Testis (tissue), 2 donors: ENCODE measurements around the gene NCAM2.

Experiments
- CTCF ChIP-seq, 3 experiments: fragments of 450-650 bp in 2 of 3; fragments of 200-600 bp in 1 of 3; sonication (generic) in 1 of 3; IDR thresholded peaks; one replicate each; pipeline ENCODE4 v1.5.1; 2016 to 2019; ENCODE audit warnings: antibody characterized with exemption in 3 of 3, mild to moderate bottlenecking in 2 of 3, moderate library complexity in 1 of 3
- POLR2A ChIP-seq: fragments of 450-650 bp; IDR thresholded peaks from one replicate; pipeline ENCODE4 v1.6.1; 2017; ENCODE audit warnings: antibody characterized with exemption, mild to moderate bottlenecking, moderate library complexity

- TF ChIP-seq POLR2A, result no peak
- TF ChIP-seq CTCF (IDR thresholded peaks at IDR 0.05), result no peak
Measured at GRCh38 chr21:21079646-21080045, 81.4 kb downstream of the NCAM2 start.
